ENCODE measurements around the gene VAV3. TPM values are rescaled to one million over a fixed set of nuclear protein-coding genes. Genes with fewer than 3 reads are reported as not detected.

The VAV3 gene
- total RNA-seq, 2 donors from 2014 or later: 73.0 to 135 TPM

- H3K4me1 ChIP-seq: no peaks in the 10 kb centered on the region
- TF ChIP-seq CTCF (IDR thresholded peaks at IDR 0.05): no peak
- H3K27me3 ChIP-seq: no peaks in the 10 kb centered on the region
- H3K36me3 ChIP-seq: peaks cover 5% of the 10 kb centered on the region
- no peak for DNase-seq
- no peaks in the 10 kb centered on the region for H3K9me3 ChIP-seq
- no peak overlapping the region for H3K27ac ChIP-seq
- H3K4me3 ChIP-seq: no peak overlapping the region
- intact Hi-C loops (cut with DNase I): no loop called here
- H3K9ac ChIP-seq (ENCODE audit: low read depth in 2 of 2, low read length in 2 of 2): no peak overlapping the region
Observed at GRCh38 chr1:107574044-107574443, 390.9 kb downstream of the VAV3 start.

- Histone ChIP-seq H3K4me3 (no peak overlapping the region), H3K27me3 (no peaks in the 10 kb centered on the region), H3K36me3 (peaks cover 5% of the 10 kb centered on the region), H3K4me1 (no peaks in the 10 kb centered on the region), H3K9ac (ENCODE audit: low read depth in 2 of 2, low read length in 2 of 2) (no peak overlapping the region), H3K9me3 (no peaks in the 10 kb centered on the region), H3K27ac (no peak overlapping the region)
- no peak for DNase-seq
- TF ChIP-seq CTCF (IDR thresholded peaks at IDR 0.05): no peak
- intact Hi-C loops (cut with DNase I): no loop called here
Observed at GRCh38 chr1:107572674-107573211, 392.2 kb downstream of the VAV3 start.

GRCh38 chr1:107570768-107571167 lies 394.2 kb downstream of the VAV3 start:
- no peak for DNase-seq
- no peak overlapping the region for H3K9ac ChIP-seq (ENCODE audit: low read depth in 2 of 2, low read length in 2 of 2)
- H3K4me3 ChIP-seq: no peak overlapping the region
- H3K27me3 ChIP-seq: no peaks in the 10 kb centered on the region
- H3K36me3 ChIP-seq: peaks cover 5% of the 10 kb centered on the region
- intact Hi-C loops (cut with DNase I): no loop called here
- TF ChIP-seq CTCF (IDR thresholded peaks at IDR 0.05): no peak
- no peaks in the 10 kb centered on the region for H3K9me3 ChIP-seq
- no peaks in the 10 kb centered on the region for H3K4me1 ChIP-seq
- no peak overlapping the region for H3K27ac ChIP-seq

- no peak for TF ChIP-seq CTCF (IDR thresholded peaks at IDR 0.05)
- intact Hi-C loops (cut with DNase I): no loop called here
Observed at GRCh38 chr1:107563441-107563840, 401.5 kb downstream of the VAV3 start.

GRCh38 chr1:107559881-107560280 lies 405.1 kb downstream of the VAV3 start:
- no peaks in the 10 kb centered on the region for H3K36me3 ChIP-seq
- H3K4me3 ChIP-seq: no peak overlapping the region
- H3K27ac ChIP-seq: no peak overlapping the region
- H3K9ac ChIP-seq (ENCODE audit: low read depth in 2 of 2, low read length in 2 of 2): no peak overlapping the region
- no peaks in the 10 kb centered on the region for H3K27me3 ChIP-seq
- no peak for DNase-seq
- no peak for TF ChIP-seq CTCF (IDR thresholded peaks at IDR 0.05)
- intact Hi-C loops (cut with DNase I): no loop called here
- no peaks in the 10 kb centered on the region for H3K4me1 ChIP-seq
- H3K9me3 ChIP-seq: no peaks in the 10 kb centered on the region

More at GRCh38 chr1:107563441-107563840, 401.5 kb downstream of the VAV3 start:
- Histone ChIP-seq H3K4me3 (no peak overlapping the region), H3K4me1 (no peaks in the 10 kb centered on the region), H3K27me3 (no peaks in the 10 kb centered on the region), H3K27ac (no peak overlapping the region), H3K9me3 (no peaks in the 10 kb centered on the region), H3K9ac (ENCODE audit: low read depth in 2 of 2, low read length in 2 of 2) (no peak overlapping the region), H3K36me3 (no peaks in the 10 kb centered on the region)
- DNase-seq: no peak

All from colonic mucosa (tissue), 4 donors.